GM19023 (cell line): ENCODE results near the gene EHD3.

Experiments
- ATAC-seq: cut with Tn5 transposase; IDR thresholded peaks from one replicate; pipeline ENCODE4 v1.9.1; 2021; ENCODE audit warnings: mild to moderate bottlenecking, moderate library complexity; ENCODE audit not compliant: unreplicated experiment

The EHD3 gene

DNA sequence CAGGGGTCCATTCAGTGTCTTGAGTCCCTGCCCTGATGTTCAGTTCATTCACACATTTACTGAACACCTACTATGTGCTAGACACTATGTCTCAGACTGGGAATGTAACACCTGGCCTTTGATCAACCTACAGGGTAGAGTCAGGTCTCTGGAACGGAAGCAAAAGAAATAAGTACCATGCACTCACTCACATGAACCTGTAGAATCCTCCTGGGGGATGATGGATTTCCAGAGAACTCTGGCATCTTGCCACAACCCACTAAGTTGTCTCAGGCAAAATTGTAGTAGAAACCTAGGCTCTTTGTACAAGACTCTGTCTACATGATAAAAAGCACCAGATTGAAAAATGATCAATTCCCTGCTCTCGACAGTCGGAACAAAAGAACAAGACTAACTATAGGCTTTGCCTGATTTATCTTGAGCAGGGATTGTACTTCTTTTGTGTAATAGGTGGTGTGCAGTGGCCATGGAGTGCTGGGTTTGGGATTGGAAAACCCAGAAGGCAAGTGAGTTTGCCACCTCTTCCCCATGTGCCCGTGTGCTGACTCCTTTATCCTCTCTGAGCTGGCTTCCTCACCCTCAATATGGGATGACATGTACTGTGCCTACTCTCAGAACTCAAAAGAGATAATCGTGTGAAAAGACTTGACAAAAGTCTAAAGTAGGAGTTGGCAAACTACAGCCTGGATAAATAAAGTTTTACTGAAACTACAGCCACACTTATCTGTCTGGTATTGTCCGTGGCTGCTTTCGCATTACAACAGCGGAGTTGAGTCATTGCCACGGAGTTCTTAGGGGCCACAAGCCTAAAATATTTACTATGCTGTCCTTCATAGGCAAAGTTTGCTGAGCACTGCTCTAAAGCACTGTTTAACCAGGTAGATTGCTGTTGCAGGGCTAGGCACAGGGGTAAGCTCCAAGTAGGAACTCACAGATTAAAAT lies 21.0 kb upstream of the EHD3 start:
- no peak for ATAC-seq

- no peak for ATAC-seq
Measured at GRCh38 chr2:31213601-31214443, 20.1 kb upstream of the EHD3 start.

DNA sequence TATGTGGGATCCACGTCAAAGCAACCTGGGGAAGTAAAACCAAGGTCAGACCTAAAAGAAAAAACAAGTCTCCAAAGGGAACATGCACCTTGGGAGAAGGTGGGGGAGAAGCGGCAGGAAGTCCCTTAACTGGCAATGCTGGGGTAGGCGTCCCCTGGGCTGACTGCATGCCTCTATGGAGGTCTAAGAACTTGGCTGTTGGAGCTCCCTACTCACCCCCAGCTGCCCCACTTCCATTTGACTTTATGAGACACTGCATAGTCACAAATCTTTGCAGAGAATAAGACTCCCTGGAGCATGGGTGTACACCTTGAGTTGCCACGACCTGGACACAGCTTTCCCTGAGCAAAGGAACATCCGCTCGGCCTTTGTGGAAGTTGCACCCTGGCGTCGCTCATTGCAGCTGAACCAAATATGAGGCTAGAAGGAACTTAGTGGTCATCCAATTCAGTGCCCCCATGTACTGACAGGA lies 19.5 kb upstream of the EHD3 start:
- ATAC-seq = no peak

GRCh38 chr2:31216734-31217133 lies 17.2 kb upstream of the EHD3 start:
- peak; percentile 41 for ATAC-seq

DNA sequence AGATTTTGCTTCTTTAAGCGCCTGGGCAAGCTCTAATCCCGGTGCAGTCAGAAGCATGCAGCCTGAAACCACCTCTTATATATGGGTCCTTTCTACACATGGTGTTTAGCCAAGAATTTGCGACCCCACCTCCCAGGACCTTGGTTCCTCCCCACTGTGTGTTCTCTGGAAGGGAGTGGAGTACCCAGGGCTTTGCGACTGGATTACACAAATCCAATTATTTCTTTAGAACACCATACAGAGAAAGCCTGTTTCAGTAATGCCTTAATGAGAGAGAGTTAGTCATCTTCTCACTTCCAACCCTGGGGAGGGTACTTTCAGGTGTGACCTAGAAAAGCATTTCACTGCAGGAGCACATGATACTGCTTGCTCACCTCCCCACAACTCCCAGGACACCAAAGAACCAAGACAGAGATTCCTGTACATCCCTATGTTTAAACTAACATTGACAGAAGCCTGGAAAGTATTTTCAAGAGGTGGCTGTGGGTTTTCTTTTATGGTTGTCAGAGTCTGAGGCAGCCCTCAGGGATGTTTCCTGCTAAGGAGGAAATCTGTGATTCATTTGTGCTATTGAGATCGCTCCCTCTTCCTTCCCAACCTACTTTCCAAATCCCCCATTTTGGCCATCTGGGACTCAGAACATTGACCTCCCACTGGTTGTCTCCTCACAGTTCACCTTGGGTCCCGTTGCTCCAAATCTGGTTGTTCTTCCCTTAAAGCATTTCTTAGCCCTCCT lies 16.3 kb upstream of the EHD3 start, which contains the start of gene CAPN14:
TSS of gene CAPN14 (minus strand) at position 51 of the 736 bp plus-strand sequence. CDS start 12,068 bp downstream, outside the sequence.
- no peak for ATAC-seq

- peak; percentile 83 for ATAC-seq
Measured at GRCh38 chr2:31219131-31219969, 14.6 kb upstream of the EHD3 start.

- ATAC-seq = no peak
Measured at GRCh38 chr2:31221544-31221943, 12.4 kb upstream of the EHD3 start.

DNA sequence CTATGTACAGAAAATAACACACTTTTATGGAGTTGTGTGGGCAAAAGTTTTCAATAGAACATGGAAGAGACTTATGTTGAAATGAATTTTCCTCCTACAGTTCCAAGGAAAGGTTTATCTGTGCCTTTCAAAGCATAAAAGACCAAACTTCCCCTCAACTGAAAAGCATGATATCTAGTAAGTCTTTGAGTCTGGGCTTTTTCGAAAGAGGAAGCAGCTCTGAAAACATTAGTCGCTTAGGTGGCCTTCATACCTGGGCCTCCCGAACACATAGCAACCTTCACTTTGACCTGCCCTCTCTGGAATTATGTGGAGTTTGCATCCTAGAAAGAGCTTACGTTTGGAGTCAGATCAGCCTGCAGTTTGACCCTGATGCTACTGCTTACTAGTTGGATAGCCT lies 11.9 kb upstream of the EHD3 start:
- ATAC-seq = no peak

- no peak for ATAC-seq
Measured at GRCh38 chr2:31223026-31223425, 10.9 kb upstream of the EHD3 start.

GRCh38 chr2:31223749-31224148 lies 10.2 kb upstream of the EHD3 start:
- ATAC-seq = no peak

DNA sequence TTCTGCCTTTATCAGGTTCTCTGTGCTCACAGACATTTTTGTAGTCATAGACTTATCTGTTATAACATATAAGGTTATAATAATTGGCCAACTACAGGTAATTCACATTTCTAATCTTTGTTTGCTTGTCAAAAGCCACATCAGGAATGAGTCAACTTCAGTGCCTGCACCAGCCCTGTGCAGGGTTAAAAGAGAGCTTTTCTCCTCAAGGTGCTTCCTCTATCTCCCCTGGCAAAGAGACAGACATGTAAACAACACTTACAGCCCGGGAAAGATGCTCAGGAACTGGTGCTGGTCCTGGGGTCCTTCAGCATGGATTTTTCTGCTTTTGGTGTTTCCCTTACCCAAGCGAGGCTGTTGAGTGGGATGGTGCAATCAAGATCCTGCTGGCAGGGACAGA lies 7.7 kb upstream of the EHD3 start:
- ATAC-seq = no peak

DNA sequence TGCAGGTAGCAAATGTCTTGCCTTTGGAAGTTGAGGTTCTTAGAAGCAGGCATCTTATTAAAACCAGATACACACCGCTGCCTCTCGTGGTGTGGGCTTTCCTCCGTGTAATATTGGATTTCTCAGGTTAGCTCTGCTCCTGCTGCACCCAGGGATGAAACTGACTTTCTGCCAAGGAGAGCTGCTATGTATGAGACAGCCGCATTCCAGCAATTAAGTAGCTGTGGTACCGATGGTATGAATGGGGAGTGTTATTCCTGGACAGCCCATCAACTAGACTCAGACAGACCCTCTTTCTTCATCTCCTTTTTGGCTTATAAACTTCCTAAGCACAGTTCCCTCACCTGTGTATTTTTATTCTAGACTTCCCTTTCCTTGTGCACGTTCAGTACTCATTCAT lies 6.8 kb upstream of the EHD3 start:
- ATAC-seq = no peak

DNA sequence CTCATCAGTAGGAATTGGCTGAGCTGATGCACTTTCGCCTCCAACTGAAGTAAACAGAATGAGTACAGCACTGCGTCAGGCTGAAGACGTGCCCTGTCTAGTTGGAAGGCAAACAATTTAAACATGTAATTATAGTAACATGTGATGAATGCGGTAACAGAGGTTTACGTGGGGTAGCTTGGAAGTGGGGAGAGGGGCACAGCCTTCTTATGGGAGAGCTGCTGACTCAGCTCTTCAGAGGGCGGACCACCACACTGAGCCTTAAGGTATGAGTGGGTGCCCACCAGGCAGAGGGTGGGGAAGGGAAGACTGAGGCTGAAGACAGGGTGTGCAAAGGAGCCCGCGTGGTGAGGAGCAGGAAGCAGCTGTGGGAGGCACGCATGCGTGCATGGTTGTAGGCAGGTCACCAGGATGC lies 6.2 kb upstream of the EHD3 start:
- no peak for ATAC-seq

DNA sequence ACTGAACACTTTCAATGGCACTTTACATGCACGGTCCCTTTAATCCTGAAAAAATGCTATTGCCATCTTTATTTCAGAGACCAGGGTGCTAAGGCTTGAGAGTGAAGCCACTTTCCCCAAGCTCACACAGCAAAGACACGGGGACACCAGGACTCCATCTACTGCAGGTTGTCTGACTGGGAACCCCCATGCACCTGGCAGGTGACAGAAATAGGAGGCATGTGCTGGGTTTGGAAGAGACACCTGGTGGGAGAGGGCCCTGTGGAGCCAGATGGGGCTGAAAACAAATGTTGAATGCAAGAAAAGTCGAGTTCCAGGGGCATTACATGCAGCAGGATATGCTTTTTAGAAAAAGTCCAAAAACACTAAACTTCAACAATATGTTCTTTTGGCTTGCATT lies 5.2 kb upstream of the EHD3 start:
- no peak for ATAC-seq

DNA sequence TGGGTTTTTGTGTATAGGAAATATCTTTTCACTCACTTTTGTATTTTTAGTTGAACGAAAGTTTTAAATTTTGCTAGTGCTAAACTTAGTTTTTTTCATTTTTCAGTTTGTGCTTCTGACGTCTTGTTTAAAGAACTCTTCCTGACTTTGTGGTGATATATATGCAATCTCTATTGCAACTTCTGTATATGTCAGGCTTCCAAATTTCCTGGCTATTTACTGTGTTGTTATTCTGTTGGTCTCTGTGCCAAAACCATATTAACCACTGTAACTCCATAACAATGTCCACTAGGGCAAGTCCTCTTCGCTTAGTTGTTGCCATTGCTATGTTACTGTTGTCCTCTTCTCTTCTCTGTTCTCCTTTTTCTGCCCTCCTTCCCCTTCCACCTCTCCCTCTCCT lies 3.2 kb upstream of the EHD3 start:
- no peak for ATAC-seq

DNA sequence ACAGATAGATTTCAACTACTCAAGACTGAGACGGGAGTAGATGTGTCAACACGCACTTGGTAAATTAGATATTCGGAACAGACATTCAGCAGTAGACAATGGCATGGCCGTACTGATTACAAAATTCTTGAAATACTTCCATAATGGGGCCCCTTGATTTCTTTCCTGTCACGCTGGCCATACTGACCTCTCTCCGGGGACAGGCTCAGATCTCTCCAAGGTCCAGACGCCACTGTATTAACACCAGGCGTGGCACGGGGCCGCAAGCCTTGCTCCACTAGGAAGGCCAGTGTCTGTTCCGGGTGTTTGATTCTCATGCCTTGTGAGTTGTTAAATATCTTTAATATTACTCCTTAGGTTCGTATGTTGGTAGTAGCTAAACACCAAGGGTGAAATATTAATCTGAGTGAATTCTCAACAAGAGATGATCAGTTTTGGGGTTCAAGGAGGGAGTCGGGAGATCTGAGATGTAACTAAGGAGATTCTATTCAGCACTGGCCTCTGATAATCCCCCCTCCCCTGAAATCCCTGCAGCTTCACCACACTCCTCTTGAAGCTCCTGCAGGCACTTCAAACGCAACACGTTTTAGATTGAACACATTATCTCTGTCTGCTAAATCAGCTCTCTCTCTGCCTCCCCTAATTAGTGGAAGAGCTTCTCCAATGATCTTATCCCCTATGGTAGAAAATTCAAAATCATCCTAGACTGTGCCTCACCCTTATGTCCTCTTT lies 2.2 kb upstream of the EHD3 start:
- ATAC-seq = no peak

GRCh38 chr2:31232586-31232985 lies 1.4 kb upstream of the EHD3 start:
- ATAC-seq = no peak

DNA sequence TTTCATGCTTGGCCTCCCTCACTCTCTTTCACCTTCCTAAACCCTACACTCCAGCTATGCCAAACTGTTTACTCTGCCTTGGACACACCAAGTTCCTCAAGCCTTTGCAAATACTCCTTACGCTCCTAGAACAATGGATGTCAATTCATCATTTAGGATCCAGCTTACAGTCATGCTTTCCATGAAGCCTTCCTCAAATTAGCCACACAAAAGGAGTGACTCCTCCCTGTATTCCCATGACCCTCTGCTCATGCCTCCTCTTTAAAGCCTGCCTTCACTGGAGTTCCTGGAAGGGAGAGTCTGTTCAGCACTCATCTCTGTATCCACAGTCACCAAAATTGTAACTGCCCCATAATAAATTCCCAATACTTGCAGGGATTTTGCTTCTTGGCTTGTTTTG lies 721 bp upstream of the EHD3 start:
- no peak for ATAC-seq
